WTC11 (cell line): ENCODE results near the gene B4GALT2.

Experiments
- ATF1 ChIP-seq: sonication (generic); formaldehyde crosslinking; IDR thresholded peaks from 2 replicates; pipeline ENCODE4 v1.8.1; 2023; ENCODE audit warnings: mild to moderate bottlenecking, moderate library complexity, missing genetic modification reagents
- ATF6 ChIP-seq: sonication (generic); formaldehyde crosslinking; IDR thresholded peaks from 2 replicates; pipeline ENCODE4 v1.8.1; 2023; ENCODE audit warnings: mild to moderate bottlenecking, missing genetic modification reagents
- E2F5 ChIP-seq: sonication (generic); formaldehyde crosslinking; IDR thresholded peaks from 2 replicates; pipeline ENCODE4 v1.8.1; 2022; ENCODE audit warnings: mild to moderate bottlenecking, moderate library complexity, missing genetic modification reagents
- ELF4 ChIP-seq: sonication (generic); formaldehyde crosslinking; IDR thresholded peaks from 2 replicates; pipeline ENCODE4 v1.8.1; 2022; ENCODE audit warnings: low read depth, mild to moderate bottlenecking, moderate library complexity, missing genetic modification reagents
- HMGXB4 ChIP-seq: sonication (generic); formaldehyde crosslinking; IDR thresholded peaks from 2 replicates; pipeline ENCODE4 v1.8.1; 2023; ENCODE audit warnings: mild to moderate bottlenecking, moderate library complexity, missing genetic modification reagents
- JUN ChIP-seq: sonication (generic); formaldehyde crosslinking; IDR thresholded peaks from 2 replicates; pipeline ENCODE4 v1.8.0; 2023; ENCODE audit warnings: mild to moderate bottlenecking, missing genetic modification reagents
- KAT7 ChIP-seq: sonication (generic); formaldehyde crosslinking; IDR thresholded peaks from 2 replicates; pipeline ENCODE4 v1.8.1; 2023; ENCODE audit warnings: missing genetic modification reagents, mild to moderate bottlenecking, borderline replicate concordance
- NR1H2 ChIP-seq: sonication (generic); formaldehyde crosslinking; IDR thresholded peaks from 2 replicates; pipeline ENCODE4 v1.9.0; 2021; ENCODE audit warnings: mild to moderate bottlenecking, moderate library complexity, missing genetic modification reagents
- NR2C2 ChIP-seq: sonication (generic); formaldehyde crosslinking; IDR thresholded peaks from 2 replicates; pipeline ENCODE4 v1.8.0; 2022; ENCODE audit warnings: mild to moderate bottlenecking, missing genetic modification reagents
- TP53 ChIP-seq: sonication (generic); formaldehyde crosslinking; IDR thresholded peaks from 2 replicates; pipeline ENCODE4 v1.8.1; 2023; ENCODE audit warnings: mild to moderate bottlenecking, missing genetic modification reagents
- TF ChIP-seq, protein P1 (sequence below): fragments of 200-600 bp; IDR thresholded peaks from 2 replicates; pipeline ENCODE4 v1.8.0; 2022; ENCODE audit warnings: antibody characterized with exemption
- TF ChIP-seq, protein P2 (sequence below): sonication (generic); formaldehyde crosslinking; IDR thresholded peaks from 2 replicates; pipeline ENCODE4 v1.8.0; 2022; ENCODE audit warnings: mild to moderate bottlenecking, missing genetic modification reagents
- TF ChIP-seq, protein P3 (sequence below): sonication (generic); formaldehyde crosslinking; conservative IDR thresholded peaks from 2 replicates; pipeline ENCODE4 v1.8.1; 2022; ENCODE audit warnings: mild to moderate bottlenecking, missing genetic modification reagents
- TF ChIP-seq, protein P4 (sequence below): sonication (generic); formaldehyde crosslinking; IDR thresholded peaks from 2 replicates; pipeline ENCODE4 v1.8.1; 2022; ENCODE audit warnings: mild to moderate bottlenecking, missing genetic modification reagents, moderate library complexity, borderline replicate concordance

- TF ChIP-seq ELF4 (CRISPR knock-in tag) (no peak), ATF6 (CRISPR knock-in tag) (no peak), JUN (CRISPR knock-in tag) (no peak), NR2C2 (CRISPR knock-in tag) (no peak), HMGXB4 (no peak), TP53 (CRISPR knock-in tag) (no peak), E2F5 (CRISPR knock-in tag) (no peak), NR1H2 (no peak), ATF1 (CRISPR knock-in tag) (no peak), KAT7 (no peak)
- TF ChIP-seq, protein P1, sequence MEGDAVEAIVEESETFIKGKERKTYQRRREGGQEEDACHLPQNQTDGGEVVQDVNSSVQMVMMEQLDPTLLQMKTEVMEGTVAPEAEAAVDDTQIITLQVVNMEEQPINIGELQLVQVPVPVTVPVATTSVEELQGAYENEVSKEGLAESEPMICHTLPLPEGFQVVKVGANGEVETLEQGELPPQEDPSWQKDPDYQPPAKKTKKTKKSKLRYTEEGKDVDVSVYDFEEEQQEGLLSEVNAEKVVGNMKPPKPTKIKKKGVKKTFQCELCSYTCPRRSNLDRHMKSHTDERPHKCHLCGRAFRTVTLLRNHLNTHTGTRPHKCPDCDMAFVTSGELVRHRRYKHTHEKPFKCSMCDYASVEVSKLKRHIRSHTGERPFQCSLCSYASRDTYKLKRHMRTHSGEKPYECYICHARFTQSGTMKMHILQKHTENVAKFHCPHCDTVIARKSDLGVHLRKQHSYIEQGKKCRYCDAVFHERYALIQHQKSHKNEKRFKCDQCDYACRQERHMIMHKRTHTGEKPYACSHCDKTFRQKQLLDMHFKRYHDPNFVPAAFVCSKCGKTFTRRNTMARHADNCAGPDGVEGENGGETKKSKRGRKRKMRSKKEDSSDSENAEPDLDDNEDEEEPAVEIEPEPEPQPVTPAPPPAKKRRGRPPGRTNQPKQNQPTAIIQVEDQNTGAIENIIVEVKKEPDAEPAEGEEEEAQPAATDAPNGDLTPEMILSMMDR = no peak
- TF ChIP-seq, protein P2, sequence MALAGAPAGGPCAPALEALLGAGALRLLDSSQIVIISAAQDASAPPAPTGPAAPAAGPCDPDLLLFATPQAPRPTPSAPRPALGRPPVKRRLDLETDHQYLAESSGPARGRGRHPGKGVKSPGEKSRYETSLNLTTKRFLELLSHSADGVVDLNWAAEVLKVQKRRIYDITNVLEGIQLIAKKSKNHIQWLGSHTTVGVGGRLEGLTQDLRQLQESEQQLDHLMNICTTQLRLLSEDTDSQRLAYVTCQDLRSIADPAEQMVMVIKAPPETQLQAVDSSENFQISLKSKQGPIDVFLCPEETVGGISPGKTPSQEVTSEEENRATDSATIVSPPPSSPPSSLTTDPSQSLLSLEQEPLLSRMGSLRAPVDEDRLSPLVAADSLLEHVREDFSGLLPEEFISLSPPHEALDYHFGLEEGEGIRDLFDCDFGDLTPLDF (CRISPR knock-in tag) = no peak
- TF ChIP-seq, protein P3, sequence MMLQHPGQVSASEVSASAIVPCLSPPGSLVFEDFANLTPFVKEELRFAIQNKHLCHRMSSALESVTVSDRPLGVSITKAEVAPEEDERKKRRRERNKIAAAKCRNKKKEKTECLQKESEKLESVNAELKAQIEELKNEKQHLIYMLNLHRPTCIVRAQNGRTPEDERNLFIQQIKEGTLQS = no peak
- TF ChIP-seq, protein P4, sequence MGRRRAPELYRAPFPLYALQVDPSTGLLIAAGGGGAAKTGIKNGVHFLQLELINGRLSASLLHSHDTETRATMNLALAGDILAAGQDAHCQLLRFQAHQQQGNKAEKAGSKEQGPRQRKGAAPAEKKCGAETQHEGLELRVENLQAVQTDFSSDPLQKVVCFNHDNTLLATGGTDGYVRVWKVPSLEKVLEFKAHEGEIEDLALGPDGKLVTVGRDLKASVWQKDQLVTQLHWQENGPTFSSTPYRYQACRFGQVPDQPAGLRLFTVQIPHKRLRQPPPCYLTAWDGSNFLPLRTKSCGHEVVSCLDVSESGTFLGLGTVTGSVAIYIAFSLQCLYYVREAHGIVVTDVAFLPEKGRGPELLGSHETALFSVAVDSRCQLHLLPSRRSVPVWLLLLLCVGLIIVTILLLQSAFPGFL = no peak
Measured at GRCh38 chr1:43978264-43978550, 803 bp upstream of the B4GALT2 start.
